ENCODE measurements around the gene MEGF11. TPM values are rescaled to one million over a fixed set of nuclear protein-coding genes. Genes with fewer than 3 reads are reported as not detected.
"Not testable (repeated sequence)": the region's sequence is repeated elsewhere in the genome, so short reads cannot be mapped to it uniquely, and the experiment has no call there.

The MEGF11 gene
- total RNA-seq, 4 donors from 2014 or later, result 0.20 TPM; not detected in 3

GRCh38 chr15:66276546-66276945 is 23.0 kb upstream of the MEGF11 start:
- no peak for DNase-seq
- 94 to 96% methylated on average over 3 of the region's 3 CpGs for WGBS, 2 donors
- intact Hi-C loops (cut with DNase I), result no loop called here

GRCh38 chr15:66275352-66275751 is 21.8 kb upstream of the MEGF11 start:
- Histone ChIP-seq H3K27ac (no peak overlapping the region), H3K4me1 (no peaks in the 10 kb centered on the region), H3K9me3 (no peaks in the 10 kb centered on the region), H3K36me3 (no peaks in the 10 kb centered on the region), H3K27me3 (no peaks in the 10 kb centered on the region), H3K4me3 (replicated peaks in 1 of 3) (no peak overlapping the region)
- TF ChIP-seq CTCF (IDR thresholded peaks at IDR 0.05) (no peak), POLR2A (IDR thresholded peaks at IDR 0.05) (no peak)
- intact Hi-C loops (cut with DNase I), result no loop called here
- DNase-seq, result no peak

More at GRCh38 chr15:66276546-66276945, 23.0 kb upstream of the MEGF11 start:
- no peak for TF ChIP-seq POLR2A (IDR thresholded peaks at IDR 0.05)
- TF ChIP-seq CTCF (IDR thresholded peaks at IDR 0.05), result no peak
- Histone ChIP-seq H3K4me1 (no peaks in the 10 kb centered on the region), H3K4me3 (replicated peaks in 1 of 3) (no peak overlapping the region), H3K27me3 (no peaks in the 10 kb centered on the region), H3K9me3 (no peaks in the 10 kb centered on the region), H3K36me3 (no peaks in the 10 kb centered on the region), H3K27ac (no peak overlapping the region)

GRCh38 chr15:66270932-66271331 is 17.4 kb upstream of the MEGF11 start:
- DNase-seq, result no peak
- 70 to 73% methylated on average over 6 of the region's 6 CpGs for WGBS, 2 donors
- H3K9me3 ChIP-seq, result no peaks in the 10 kb centered on the region
- no peaks in the 10 kb centered on the region for H3K27me3 ChIP-seq
- intact Hi-C loops (cut with DNase I), result no loop called here
- no peak overlapping the region for H3K27ac ChIP-seq
- no peaks in the 10 kb centered on the region for H3K4me1 ChIP-seq
- no peaks in the 10 kb centered on the region for H3K36me3 ChIP-seq
- no peak overlapping the region for H3K4me3 ChIP-seq (replicated peaks in 1 of 3)
- no peak for TF ChIP-seq CTCF (IDR thresholded peaks at IDR 0.05)
- no peak for TF ChIP-seq POLR2A (IDR thresholded peaks at IDR 0.05)

GRCh38 chr15:66269326-66270090 is 16.0 kb upstream of the MEGF11 start:
- H3K27ac ChIP-seq, result no peak overlapping the region
- H3K27me3 ChIP-seq, result no peaks in the 10 kb centered on the region
- no peaks in the 10 kb centered on the region for H3K4me1 ChIP-seq
- no peak for DNase-seq
- 46 to 48% methylated on average over 13 of the region's 13 CpGs for WGBS, 2 donors
- H3K4me3 ChIP-seq (replicated peaks in 1 of 3), result no peak overlapping the region
- intact Hi-C loops (cut with DNase I), result no loop called here
- TF ChIP-seq POLR2A (IDR thresholded peaks at IDR 0.05) (no peak), CTCF (IDR thresholded peaks at IDR 0.05) (no peak)
- no peaks in the 10 kb centered on the region for H3K36me3 ChIP-seq
- H3K9me3 ChIP-seq, result no peaks in the 10 kb centered on the region

GRCh38 chr15:66264859-66265513 is 11.4 kb upstream of the MEGF11 start:
- H3K9me3 ChIP-seq, result no peaks in the 10 kb centered on the region
- no peaks in the 10 kb centered on the region for H3K36me3 ChIP-seq
- H3K4me1 ChIP-seq, result no peaks in the 10 kb centered on the region
- H3K27me3 ChIP-seq, result no peaks in the 10 kb centered on the region
- intact Hi-C loops (cut with DNase I), result no loop called here
- no peak overlapping the region for H3K4me3 ChIP-seq (replicated peaks in 1 of 3)
- TF ChIP-seq POLR2A (IDR thresholded peaks at IDR 0.05), result no peak
- TF ChIP-seq CTCF (IDR thresholded peaks at IDR 0.05), result no peak
- WGBS, 2 donors, result 91 to 92% methylated on average over 17 to 20 of the region's 20 CpGs
- H3K27ac ChIP-seq, result no peak overlapping the region
- no peak for DNase-seq

GRCh38 chr15:66262837-66263236 is 9.3 kb upstream of the MEGF11 start:
- H3K27ac ChIP-seq; H3K27me3 ChIP-seq; H3K9me3 ChIP-seq; DNase-seq; H3K4me1 ChIP-seq; H3K4me3 ChIP-seq (replicated peaks in 1 of 3); H3K36me3 ChIP-seq; intact Hi-C loops (cut with DNase I): not testable (repeated sequence)
- 96 to 100% methylated on average over 1 of the region's 1 CpG for whole genome bisulfite sequencing, 2 donors
